BLaER1 treated with 17β-estradiol and CSF1 and Interleukin-3, amounts not matched to agents 10 nM and 100 nM (cell line): ENCODE results near the gene RUSF1.
A peak's percentile ranks its signal among the peaks of the same experiment; 100 is the strongest.

Experiments
- H3K27ac ChIP-seq, 11 experiments: shearing (Covaris generic); formaldehyde crosslinking; 2 replicates each; pipeline ENCODE4 v1.8.1; 2022
- H3K27me3 ChIP-seq, 11 experiments: shearing (Covaris generic); formaldehyde crosslinking; 2 replicates each; pipeline ENCODE4 v1.8.1; 2022
- H3K36me3 ChIP-seq, 11 experiments: shearing (Covaris generic); formaldehyde crosslinking; 2 replicates each; pipeline ENCODE4 v1.8.1; 2022
- H3K4me1 ChIP-seq, 10 experiments: shearing (Covaris generic); formaldehyde crosslinking; 2 replicates each; pipeline ENCODE4 v1.8.1; 2022
- H3K4me2 ChIP-seq, 11 experiments: shearing (Covaris generic); formaldehyde crosslinking; 2 replicates each; pipeline ENCODE4 v1.8.1; 2022
- H3K4me3 ChIP-seq, 10 experiments: shearing (Covaris generic); formaldehyde crosslinking; 2 replicates each; pipeline ENCODE4 v1.8.1; 2022
- H3K9ac ChIP-seq, 11 experiments: shearing (Covaris generic); formaldehyde crosslinking; 2 replicates each; pipeline ENCODE4 v1.8.1; 2022
- H3K9me3 ChIP-seq, 11 experiments: shearing (Covaris generic); formaldehyde crosslinking; replicated peaks in 1 of 11; 2 replicates each; pipeline ENCODE4 v1.8.1; 2022
- H4K20me1 ChIP-seq, 11 experiments: shearing (Covaris generic); formaldehyde crosslinking; 2 replicates each; pipeline ENCODE4 v1.8.1; 2022
- Cebpa-rat ChIP-seq, 11 experiments: shearing (Covaris generic); IDR thresholded peaks; 2 replicates each; pipeline ENCODE4 v1.8.1; 2022

Gene RUSF1

GRCh38 chr16:31502981-31503380, 5.2 kb downstream of the RUSF1 start:
- H3K4me2 ChIP-seq, result peak overlapping the region in 6 of 11 experiments; percentile 4 to 98 (median 94); a peak in 6 of 22 replicates
- no peaks in the 10 kb centered on the region for H3K27me3 ChIP-seq
- H4K20me1 ChIP-seq, result peaks cover 0 to 27% (median 7%) of the 10 kb centered on the region in 11 experiments; a peak in 8 of 22 replicates
- no peak overlapping the region for H3K27ac ChIP-seq
- no peak overlapping the region for H3K4me3 ChIP-seq
- H3K9ac ChIP-seq, result no peak overlapping the region
- peaks cover 41 to 54% (median 46%) of the 10 kb centered on the region in 10 experiments for H3K4me1 ChIP-seq
- H3K9me3 ChIP-seq, result no peaks in the 10 kb centered on the region
- no peak for TF ChIP-seq Cebpa-rat (IDR thresholded peaks at IDR 0.05)
- H3K36me3 ChIP-seq, result peaks cover 28 to 53% (median 32%) of the 10 kb centered on the region in 11 experiments

GRCh38 chr16:31501966-31502348, 6.2 kb downstream of the RUSF1 start:
- Histone ChIP-seq H3K36me3 (peaks cover 37 to 63% (median 42%) of the 10 kb centered on the region in 11 experiments), H3K4me2 (no peak overlapping the region), H3K4me1 (peaks cover 36 to 48% (median 39%) of the 10 kb centered on the region in 10 experiments), H3K27ac (no peak overlapping the region), H4K20me1 (peaks cover 0 to 20% (median 6%) of the 10 kb centered on the region in 11 experiments; a peak in 8 of 22 replicates), H3K9me3 (no peaks in the 10 kb centered on the region), H3K27me3 (no peaks in the 10 kb centered on the region), H3K4me3 (no peak overlapping the region), H3K9ac (no peak overlapping the region)
- no peak for TF ChIP-seq Cebpa-rat (IDR thresholded peaks at IDR 0.05)

- H3K4me2 ChIP-seq, result no peak overlapping the region
These were observed 6.8 kb downstream of the RUSF1 start for GRCh38 chr16:31501226-31501965.

GRCh38 chr16:31499928-31500327, 8.3 kb downstream of the RUSF1 start:
- peaks cover 57 to 82% (median 60%) of the 10 kb centered on the region in 11 experiments for H3K36me3 ChIP-seq
- H3K4me2 ChIP-seq, result no peak overlapping the region
- no peaks in the 10 kb centered on the region for H3K9me3 ChIP-seq
- no peak for TF ChIP-seq Cebpa-rat (IDR thresholded peaks at IDR 0.05)
- H4K20me1 ChIP-seq, result peaks cover 0 to 14% (median 2%) of the 10 kb centered on the region in 11 experiments; a peak in 6 of 22 replicates
- H3K4me3 ChIP-seq, result no peak overlapping the region
- H3K9ac ChIP-seq, result no peak overlapping the region
- H3K4me1 ChIP-seq, result peaks cover 15 to 30% (median 19%) of the 10 kb centered on the region in 10 experiments
- H3K27ac ChIP-seq, result no peak overlapping the region
- no peaks in the 10 kb centered on the region for H3K27me3 ChIP-seq

More at GRCh38 chr16:31501226-31501965, 6.8 kb downstream of the RUSF1 start:
- TF ChIP-seq Cebpa-rat (IDR thresholded peaks at IDR 0.05), result no peak
- Histone ChIP-seq H3K27me3 (no peaks in the 10 kb centered on the region), H3K4me3 (no peak overlapping the region), H3K9me3 (no peaks in the 10 kb centered on the region), H3K4me1 (peaks cover 30 to 42% (median 34%) of the 10 kb centered on the region in 10 experiments), H3K27ac (no peak overlapping the region), H3K9ac (no peak overlapping the region), H4K20me1 (peaks cover 0 to 16% (median 6%) of the 10 kb centered on the region in 11 experiments; a peak in 7 of 22 replicates), H3K36me3 (peaks cover 43 to 69% (median 48%) of the 10 kb centered on the region in 11 experiments)

- Histone ChIP-seq H3K9ac (no peak overlapping the region), H3K4me2 (no peak overlapping the region), H3K9me3 (no peaks in the 10 kb centered on the region), H3K36me3 (peaks cover 70 to 88% (median 74%) of the 10 kb centered on the region in 11 experiments), H3K27me3 (no peaks in the 10 kb centered on the region), H3K27ac (no peak overlapping the region), H3K4me3 (no peak overlapping the region), H4K20me1 (peaks cover 0 to 10% (median 0%) of the 10 kb centered on the region in 11 experiments; a peak in 4 of 22 replicates), H3K4me1 (peaks cover under 1 to 16% (median 5%) of the 10 kb centered on the region in 10 experiments)
- no peak for TF ChIP-seq Cebpa-rat (IDR thresholded peaks at IDR 0.05)
These were observed 9.7 kb downstream of the RUSF1 start for GRCh38 chr16:31498493-31498892.

- Histone ChIP-seq H3K4me2 (no peak overlapping the region), H3K4me1 (peaks cover 0 to 7% (median 0%) of the 10 kb centered on the region in 10 experiments; a peak in 2 of 20 replicates), H3K36me3 (peaks cover 89 to 100% (median 92%) of the 10 kb centered on the region in 11 experiments), H4K20me1 (peaks cover 0 to 18% (median 0%) of the 10 kb centered on the region in 11 experiments; a peak in 4 of 22 replicates), H3K27me3 (no peaks in the 10 kb centered on the region), H3K9me3 (no peaks in the 10 kb centered on the region), H3K9ac (no peak overlapping the region), H3K4me3 (no peak overlapping the region), H3K27ac (no peak overlapping the region)
- no peak for TF ChIP-seq Cebpa-rat (IDR thresholded peaks at IDR 0.05)
These were observed 11.5 kb downstream of the RUSF1 start for GRCh38 chr16:31496670-31497069.

- Histone ChIP-seq H4K20me1 (peaks cover 0 to 47% (median 6%) of the 10 kb centered on the region in 11 experiments; a peak in 9 of 22 replicates), H3K36me3 (peaks cover 70 to 94% (median 86%) of the 10 kb centered on the region in 11 experiments), H3K4me1 (peaks cover under 1 to 19% (median 12%) of the 10 kb centered on the region in 10 experiments; a peak in 14 of 20 replicates)
These were observed 14.6 kb downstream of the RUSF1 start for GRCh38 chr16:31493506-31494125.

GRCh38 chr16:31491778-31492418, 16.3 kb downstream of the RUSF1 start:
- TF ChIP-seq Cebpa-rat (IDR thresholded peaks at IDR 0.05), result no peak
- Histone ChIP-seq H3K9me3 (no peaks in the 10 kb centered on the region), H3K4me2 (no peak overlapping the region), H3K27ac (no peak overlapping the region), H3K4me1 (peaks cover 12 to 35% (median 30%) of the 10 kb centered on the region in 10 experiments; a peak in 19 of 20 replicates), H3K9ac (no peak overlapping the region), H3K27me3 (peaks cover 0 to 12% (median 7%) of the 10 kb centered on the region in 11 experiments; a peak in 10 of 22 replicates), H3K4me3 (no peak overlapping the region), H3K36me3 (peaks cover 53 to 79% (median 70%) of the 10 kb centered on the region in 11 experiments), H4K20me1 (peaks cover 0 to 54% (median 9%) of the 10 kb centered on the region in 11 experiments; a peak in 9 of 22 replicates)

More at GRCh38 chr16:31493506-31494125, 14.6 kb downstream of the RUSF1 start:
- Histone ChIP-seq H3K4me2 (no peak overlapping the region), H3K27ac (no peak overlapping the region), H3K27me3 (no peaks in the 10 kb centered on the region; a peak in 1 of 22 replicates), H3K4me3 (no peak overlapping the region), H3K9ac (no peak overlapping the region), H3K9me3 (no peaks in the 10 kb centered on the region)
- TF ChIP-seq Cebpa-rat (IDR thresholded peaks at IDR 0.05), result no peak
